K562 (cell line): Measurements from ENCODE around the gene TM9SF3. TPM values are rescaled to one million over a fixed set of nuclear protein-coding genes. Genes with fewer than 3 reads are reported as not detected.

Experiments used
- ATAC-seq: fragments of 200-7000 bp; cut with Tn5 transposase; 3 replicates; pipeline ENCODE4 v1.9.1; 2020; ENCODE audit warnings: moderate library complexity
- BruUV-seq: library from RNA; stranded (reverse); fragments of 400-500 nt; replicated peaks from 2 replicates; lab custom pipeline; 2021; lab: Mats Ljungman, UMichigan
- CTCF ChIA-PET: fragments of 300-600 bp; formaldehyde crosslinking; extraction: SDS; loops from one replicate; lab custom pipeline; 2021; ENCODE audit warnings: low intra/inter-chr PET ratio; lab: Yijun Ruan, JAX
- POLR2A ChIA-PET: fragments of 300-600, 350-650 bp; sonication (Branson Sonifier 250); formaldehyde crosslinking; extraction: SDS; loops from one replicate; lab custom pipeline; 2021; ENCODE audit warnings: antibody characterized with exemption, inconsistent platforms; lab: Yijun Ruan, JAX
- DNase-seq, 4 experiments: peaks; one replicate each; pipeline versions ENCODE4 v3.0.0 to v3.0.0-alpha.2; 2011 to 2018; ENCODE audit warnings: low spot score in 3 of 4, mixed read lengths in 3 of 4; ENCODE audit errors: extremely low read depth in 1 of 4
- FAIRE-seq: peaks from 2 replicates; lab custom pipeline; 2011; peaks lifted over from hg19 to GRCh38; lab: Jason Lieb, UNC
- H2AFZ ChIP-seq: 2 replicates; pipeline ENCODE4 v1.6.0; 2011; ENCODE audit warnings: low read depth, low read length, control low read depth, inconsistent platforms
- H3K27ac ChIP-seq: fragments of 200-600 bp; 3 replicates; pipeline ENCODE4 v1.8.0; 2011; ENCODE audit warnings: low read depth, mild to moderate bottlenecking, control low read depth, inconsistent platforms, low read length, moderate library complexity, mixed read lengths; ENCODE audit errors: extremely low read depth
- H3K27me3 ChIP-seq, 2 experiments: fragments of 300-600 bp in 1 of 2; 2 replicates in 1 of 2; 3 replicates in 1 of 2; pipeline versions ENCODE4 v1.6.0 to v1.8.0; 2011; ENCODE audit warnings: inconsistent platforms in 2 of 2, low read length in 2 of 2, mild to moderate bottlenecking in 1 of 2, mixed read lengths in 1 of 2, moderate library complexity in 1 of 2; ENCODE audit not compliant: control insufficient read depth in 2 of 2, insufficient read depth in 2 of 2
- H3K36me3 ChIP-seq: fragments of 300-600 bp; 3 replicates; pipeline ENCODE4 v1.8.0; 2011; ENCODE audit warnings: mild to moderate bottlenecking, low read length, inconsistent platforms; ENCODE audit not compliant: control insufficient read depth, insufficient read depth
- H3K4me1 ChIP-seq, 2 experiments: fragments of 200-600 bp in 1 of 2; replicated peaks in 1 of 2; 2 replicates in 1 of 2; 3 replicates in 1 of 2; pipeline versions ENCODE4 v1.5.1 to v1.8.0; 2011; ENCODE audit warnings: inconsistent platforms in 2 of 2, low read length in 2 of 2, mild to moderate bottlenecking in 1 of 2, mixed read lengths in 1 of 2, moderate library complexity in 1 of 2; ENCODE audit not compliant: control insufficient read depth in 2 of 2, insufficient read depth in 2 of 2
- H3K4me2 ChIP-seq: 2 replicates; pipeline ENCODE4 v1.6.1; 2011; ENCODE audit warnings: low read length, control low read depth, inconsistent platforms, mixed read lengths; ENCODE audit not compliant: insufficient read depth
- H3K4me3 ChIP-seq: fragments of 200-600 bp; sonication (generic), shearing (Covaris generic); 2 replicates; pipeline ENCODE4 v1.5.1; 2016; ENCODE audit warnings: control low read depth, inconsistent platforms
- H3K79me2 ChIP-seq: fragments of 200-600 bp; 3 replicates; pipeline ENCODE4 v1.8.0; 2011; ENCODE audit warnings: low read length, inconsistent platforms; ENCODE audit not compliant: control insufficient read depth, insufficient read depth
- H3K9ac ChIP-seq, 2 experiments: 2 replicates each; pipeline versions ENCODE4 v1.6.0 to v1.6.1; 2011; ENCODE audit warnings: low read depth in 2 of 2, low read length in 2 of 2, control low read depth in 1 of 2, inconsistent platforms in 1 of 2, mild to moderate bottlenecking in 1 of 2, mixed read lengths in 1 of 2; ENCODE audit not compliant: insufficient read depth in 1 of 2
- H3K9me1 ChIP-seq: one replicate; pipeline ENCODE4 v1.6.0; 2011; ENCODE audit warnings: inconsistent platforms, mild to moderate bottlenecking, low read length, moderate library complexity; ENCODE audit not compliant: control insufficient read depth, insufficient read depth
- H3K9me3 ChIP-seq: replicated peaks from 2 replicates; pipeline ENCODE4 v1.5.1; 2011; ENCODE audit warnings: low read depth, low read length, inconsistent platforms; ENCODE audit not compliant: control insufficient read depth, insufficient read depth
- H4K20me1 ChIP-seq: replicated peaks from 2 replicates; pipeline ENCODE4 v1.6.1; 2011; ENCODE audit warnings: low read length, inconsistent platforms, mixed read lengths; ENCODE audit not compliant: control insufficient read depth, insufficient read depth
- ATF6 ChIP-seq: sonication (generic); formaldehyde crosslinking; IDR thresholded peaks from 2 replicates; pipeline ENCODE4 v1.4.0; 2020; ENCODE audit warnings: mild to moderate bottlenecking, missing genetic modification reagents
- DIDO1 ChIP-seq: fragments of 450-650 bp; IDR thresholded peaks from 2 replicates; pipeline ENCODE4 v1.6.1; 2016; ENCODE audit warnings: low read depth, missing biosample characterization, missing genetic modification characterization
- GTF2F1 ChIP-seq: IDR thresholded peaks from 2 replicates; pipeline ENCODE4 v1.6.1; 2011; ENCODE audit warnings: low read depth, low read length, improper control_type of control experiment
- JUN ChIP-seq, 2 experiments: sonication (generic) in 1 of 2; formaldehyde crosslinking in 1 of 2; IDR thresholded peaks; 2 replicates each; pipeline versions ENCODE4 v1.6.1 to v1.8.0; 2012 to 2022; ENCODE audit warnings: borderline replicate concordance in 2 of 2, mild to moderate bottlenecking in 2 of 2, improper control_type of control experiment in 1 of 2, low read depth in 1 of 2, low read length in 1 of 2, missing genetic modification reagents in 1 of 2
- KDM1A ChIP-seq, 2 experiments: fragments of 450-650 bp; IDR thresholded peaks; 2 replicates each; pipeline ENCODE4 v1.6.1; 2016; ENCODE audit warnings: mild to moderate bottlenecking in 2 of 2
- L3MBTL2 ChIP-seq: fragments of 450-650 bp; IDR thresholded peaks from 2 replicates; pipeline ENCODE4 v1.6.1; 2016; ENCODE audit warnings: mild to moderate bottlenecking, moderate library complexity
- MCM5 ChIP-seq: fragments of 450-650 bp; IDR thresholded peaks from 2 replicates; pipeline ENCODE4 v1.6.1; 2016; ENCODE audit warnings: low read depth
- SFPQ ChIP-seq: fragments of 200-400 bp; formaldehyde crosslinking; IDR thresholded peaks from 2 replicates; pipeline ENCODE4 v1.6.1; 2017; ENCODE audit warnings: mild to moderate bottlenecking, low read depth, low read length, moderate library complexity
- THRB ChIP-seq: fragments of 450-650 bp; formaldehyde crosslinking; conservative IDR thresholded peaks from 2 replicates; pipeline ENCODE4 v1.4.0; 2022; ENCODE audit warnings: mild to moderate bottlenecking, missing genetic modification characterization
- USF1 ChIP-seq: sonication (generic); formaldehyde crosslinking; IDR thresholded peaks from 2 replicates; pipeline ENCODE4 v1.9.0; 2022; ENCODE audit warnings: mild to moderate bottlenecking, missing genetic modification reagents
- ZNF12 ChIP-seq: sonication (generic); formaldehyde crosslinking; IDR thresholded peaks from 2 replicates; pipeline ENCODE4 v1.4.0; 2020; ENCODE audit warnings: mild to moderate bottlenecking, missing genetic modification reagents
- ZNF184 ChIP-seq: sonication (generic); formaldehyde crosslinking; IDR thresholded peaks from 2 replicates; pipeline ENCODE4 v1.5.0; 2020; ENCODE audit warnings: missing genetic modification reagents
- WGBS: fragments of 100-300 bp; shearing (Covaris generic); methylation state at CpG from one replicate; pipeline ENCODE4 v1.1.6; 2016; ENCODE audit warnings: low coverage, mixed read lengths; ENCODE audit not compliant: insufficient coverage; ENCODE audit errors: missing lambda C conversion rate; 5-methylcytosine and 5-hydroxymethylcytosine counted together
- in situ Hi-C: fragments of 300-500 bp; cut with MboI; formaldehyde crosslinking; loops from 4 replicates; pipeline ENCODE4 v1.15.0; 2018; ENCODE audit warnings: inconsistent platforms, mixed read lengths
- intact Hi-C: fragments of 100-400 bp; cut with micrococcal nuclease; formaldehyde crosslinking; loops from 2 replicates; pipeline ENCODE4 v1.14.2; 2022
- polyA plus RNA-seq, 8 experiments: library from polyadenylated mRNA; depleted of rRNA in 4 of 8; stranded (reverse) in 5 of 8; unstranded in 3 of 8; fragments of >200 nt; fragmentation: Nextera tagmentation in 2 of 8; fragmentation: Illumina TruSeq in 1 of 8; extraction: Ambion mirVana in 2 of 8; extraction: Trizol in 1 of 8; gene quantifications; 2 replicates each; pipeline versions ENCODE4 v1.2.1 to v1.2.3, GENCODE V29; 2011 to 2014; ENCODE audit warnings: inconsistent platforms in 1 of 8, missing spikeins in 1 of 8
- total RNA-seq, 7 experiments: library from RNA; depleted of rRNA in 6 of 7; stranded (reverse); fragments of >200 nt in 6 of 7; fragmentation: Illumina TruSeq in 2 of 7; extraction: Trizol in 2 of 7; gene quantifications; 2 replicates each; pipeline versions ENCODE4 v1.2.1 to v1.2.3, GENCODE V29; 2011 to 2021; ENCODE audit warnings: low replicate concordance in 1 of 7

The TM9SF3 gene
- total and polyA plus RNA-seq, 9 of the 15 experiments (the other 6 are each of a cell fraction or from before 2014, with no cell fraction given), result 16.1 to 63.1 (median 34.9) TPM

- no peak for FAIRE-seq
- Histone ChIP-seq H3K9me3 (no peaks in the 10 kb centered on the region), H2AFZ (peak within 1 kb of the TSS; percentile 55; the same call in 1 of the 2 replicates), H3K4me3 (peak within 1 kb of the TSS; percentile 31), H3K9me1 (no peaks in the 10 kb centered on the region), H3K9ac (peak within 1 kb of the TSS in 1 of 2 experiments; percentile 79; a peak in 2 of 4 replicates), H4K20me1 (0 out of 2 replicates have a peak, but pooled peaks cover 8% of the 10 kb centered on the region), H3K4me2 (peak within 1 kb of the TSS; percentile 63), H3K36me3 (no peaks in the 10 kb centered on the region), H3K27ac (no peak within 1 kb of the TSS), H3K27me3 (peaks cover 0 to 30% of the 10 kb centered on the region in 2 experiments; a peak in 3 of 5 replicates), H3K79me2 (no peaks in the 10 kb centered on the region), H3K4me1 (peaks cover 4 to 21% of the 10 kb centered on the region in 2 experiments; a peak in 4 of 5 replicates)
- intact Hi-C loops (loop anchor here (5.0 to 10.0 kb wide), 2 partner anchors 101 to 117 kb away; no protein-coding TSS in a partner anchor), in situ Hi-C loops (no loop called here)
- POLR2A ChIA-PET, result interaction anchor here (0.6 to 0.8 kb wide), 3 partner anchors 23 to 597 kb away, joined by 3 read pairs; no protein-coding TSS in a partner anchor
- BruUV-seq, result no TSS peak
- CTCF ChIA-PET, result no interaction called here
- WGBS, result 2% methylated on average over 21 of the region's 68 CpGs
- ATAC-seq, result peak; percentile 92
- DNase-seq, result peak; percentile 69 to 86 (median 81)
- no peak for TF ChIP-seq THRB (CRISPR knock-in tag)
- TF ChIP-seq ZNF184, result no peak
- peak; percentile 95 for TF ChIP-seq L3MBTL2
- no peak for TF ChIP-seq ATF6 (CRISPR knock-in tag)
- TF ChIP-seq MCM5, result no peak
- peak in 1 of 2 experiments; percentile 44; a peak in 2 of 4 replicates for TF ChIP-seq KDM1A (IDR thresholded peaks at IDR 0.05)
- TF ChIP-seq GTF2F1, result no peak
- 0 out of 2 replicates have a peak, but pooled peaks have one; percentile 51 for TF ChIP-seq ZNF12 (CRISPR knock-in tag)
- TF ChIP-seq SFPQ, result no peak
- no peak for TF ChIP-seq JUN (IDR thresholded peaks at IDR 0.05; ENCODE audit: borderline replicate concordance, low read depth, low read length)
- TF ChIP-seq JUN (CRISPR knock-in tag; IDR thresholded peaks at IDR 0.05; ENCODE audit: borderline replicate concordance), result no peak
- no peak for TF ChIP-seq DIDO1 (tag)
- peak; percentile 42; the same call in 1 of the 2 replicates for TF ChIP-seq USF1 (CRISPR knock-in tag)
Observed at GRCh38 chr10:96513698-96514561, 72.9 kb downstream of the TM9SF3 start, which contains the start of gene TLL2. TSS of gene TLL2 (minus strand) at chr10:96513926. CDS start at chr10:96513685, 241 bp downstream.
